HG03039 (cell line): ENCODE results near the gene CS.

ENCODE experiments used
- ATAC-seq: cut with Tn5 transposase; IDR thresholded peaks from one replicate; pipeline ENCODE4 v1.9.1; 2021; ENCODE audit warnings: mild to moderate bottlenecking, moderate library complexity; ENCODE audit not compliant: unreplicated experiment

Gene CS

DNA sequence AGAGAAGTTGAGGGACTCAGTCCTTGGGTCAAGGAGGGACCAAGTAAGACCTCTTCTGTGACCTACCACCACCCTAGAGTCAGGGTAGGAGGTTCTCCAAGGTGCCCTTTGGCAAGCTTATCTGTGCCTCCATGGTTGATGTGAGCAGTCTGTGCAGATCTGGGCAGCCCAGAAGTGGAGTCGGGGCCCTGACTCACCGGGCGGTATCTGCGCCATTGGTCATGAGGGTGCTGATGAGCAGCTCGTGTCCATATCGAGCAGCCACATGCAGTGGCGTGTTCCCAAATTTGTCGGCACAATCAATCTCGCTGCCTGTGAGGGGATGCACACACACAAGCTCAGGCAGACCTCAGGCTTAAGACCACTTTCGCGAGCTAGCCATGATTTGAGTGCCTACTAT, 47.0 kb downstream of the CS start:
- ATAC-seq: no peak

DNA sequence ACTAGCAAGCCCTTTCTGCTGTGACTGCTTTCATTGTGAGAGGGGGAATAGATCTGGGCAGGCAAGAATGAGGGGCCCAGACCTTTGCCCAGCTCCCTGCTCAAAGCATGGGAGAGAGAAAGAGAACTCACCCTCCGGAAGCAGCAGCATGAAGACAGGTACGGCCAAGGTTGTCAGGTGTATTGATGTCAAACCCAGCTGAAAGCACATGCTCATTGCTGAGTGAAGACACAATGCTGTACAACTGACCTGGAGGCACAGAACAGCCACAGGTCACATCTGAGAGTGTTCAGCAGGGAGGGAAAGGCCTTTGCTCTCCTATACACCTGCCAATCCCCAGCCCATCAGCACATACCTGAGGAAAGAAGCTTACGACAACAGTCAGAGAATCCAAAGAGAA, 47.5 kb downstream of the CS start:
- ATAC-seq: no peak

DNA sequence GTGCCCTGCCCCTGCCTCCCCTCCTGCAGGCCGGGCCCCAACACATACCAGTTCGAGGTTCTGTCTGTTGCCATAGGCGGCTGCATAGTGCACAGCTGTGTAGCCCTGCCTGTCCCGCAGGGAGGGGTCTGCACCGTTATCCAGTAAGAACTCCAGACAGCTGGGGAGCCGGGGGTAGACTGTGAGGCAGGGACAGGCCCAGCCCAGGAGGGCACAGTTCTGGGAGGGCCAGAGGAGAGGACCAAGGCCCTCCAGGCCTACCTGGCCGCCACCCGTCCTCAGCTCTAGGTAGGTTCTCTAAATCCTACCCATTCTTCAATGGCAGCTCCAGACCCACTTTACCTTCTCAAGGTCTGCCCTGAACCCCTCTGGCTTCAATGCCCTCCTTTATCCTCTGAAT, 51.4 kb downstream of the CS start:
- no peak for ATAC-seq

DNA sequence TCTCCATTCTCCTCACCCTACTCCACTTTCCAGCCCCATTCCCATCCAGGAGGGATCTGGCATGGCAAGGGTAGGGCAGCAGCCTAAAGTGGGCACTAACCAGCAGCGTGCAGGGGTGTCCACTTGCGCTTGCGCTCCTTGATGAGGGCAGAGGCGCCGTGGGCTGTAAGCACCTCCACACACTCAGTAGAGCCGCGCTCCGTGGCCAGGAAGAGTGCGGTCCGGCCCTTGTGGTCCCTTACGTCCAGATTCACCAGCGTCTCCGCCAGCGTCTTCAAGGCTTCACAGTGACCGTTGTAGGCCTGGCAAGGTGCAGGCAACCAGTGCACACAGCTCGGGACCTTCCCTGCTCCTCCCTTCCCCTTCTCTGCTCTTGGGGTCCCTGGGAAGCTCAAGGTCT, 52.2 kb downstream of the CS start:
- no peak for ATAC-seq

DNA sequence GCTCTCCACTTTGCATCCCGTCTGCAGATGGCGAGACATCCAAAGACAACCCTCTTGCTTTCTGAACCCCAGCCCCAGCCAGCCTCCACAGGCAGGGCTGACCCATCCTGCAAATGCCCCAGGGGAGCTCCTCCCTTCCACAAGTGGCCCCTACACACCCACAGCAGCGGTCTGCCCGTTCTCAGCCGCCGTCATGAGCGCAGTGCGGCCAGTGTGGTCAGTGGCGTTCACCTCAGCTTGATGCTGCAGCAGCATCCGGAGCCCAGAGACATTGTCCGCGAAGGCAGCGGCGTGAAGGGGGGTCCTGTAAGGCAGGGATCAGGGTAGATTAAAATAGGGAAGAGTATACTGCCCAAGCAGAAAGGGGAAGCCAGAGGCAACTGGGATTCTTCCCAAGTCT, 55.6 kb downstream of the CS start:
- no peak for ATAC-seq

DNA sequence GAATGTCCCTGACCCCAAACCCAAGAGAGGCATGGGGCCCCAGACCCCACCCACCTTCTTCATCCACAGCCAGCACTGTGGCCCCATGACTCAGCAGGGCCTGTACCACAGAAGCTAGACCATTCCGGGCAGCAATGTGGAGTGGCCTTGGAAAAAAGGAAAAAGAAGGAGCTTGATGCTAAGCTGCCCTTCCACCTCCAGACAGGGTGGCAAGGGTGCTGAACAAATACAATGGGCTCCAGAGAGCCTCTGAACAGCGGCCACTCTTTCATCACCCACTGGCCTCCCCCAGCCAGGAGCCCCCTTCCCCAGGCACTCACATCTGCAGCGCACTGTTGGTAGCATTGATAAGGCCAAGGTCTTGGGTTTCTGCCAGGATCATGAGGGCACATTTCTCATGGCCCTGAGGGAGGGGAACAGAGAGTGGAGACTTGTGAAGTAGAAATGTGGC, 56.4 kb downstream of the CS start:
- ATAC-seq: no peak

DNA sequence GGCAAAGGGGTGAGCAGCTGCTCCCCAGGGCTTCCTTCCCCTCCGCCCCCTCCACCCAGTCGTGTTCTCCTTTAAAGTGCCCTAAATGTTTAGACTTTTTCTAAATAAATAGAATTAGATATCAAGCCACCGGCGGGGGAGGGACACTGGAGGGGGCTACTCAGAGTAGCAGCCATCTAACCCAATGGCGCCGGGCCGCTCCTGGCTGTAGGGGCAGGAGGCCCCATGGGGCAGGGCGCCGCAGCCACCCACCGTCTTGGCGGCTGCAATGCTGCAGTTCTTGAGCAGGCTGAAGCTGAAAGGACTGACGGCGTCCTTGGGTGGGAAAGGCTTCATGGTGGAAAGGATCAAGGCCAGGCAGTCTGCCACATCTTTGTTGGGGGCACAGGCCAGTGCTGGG, 57.1 kb downstream of the CS start:
- no peak for ATAC-seq

DNA sequence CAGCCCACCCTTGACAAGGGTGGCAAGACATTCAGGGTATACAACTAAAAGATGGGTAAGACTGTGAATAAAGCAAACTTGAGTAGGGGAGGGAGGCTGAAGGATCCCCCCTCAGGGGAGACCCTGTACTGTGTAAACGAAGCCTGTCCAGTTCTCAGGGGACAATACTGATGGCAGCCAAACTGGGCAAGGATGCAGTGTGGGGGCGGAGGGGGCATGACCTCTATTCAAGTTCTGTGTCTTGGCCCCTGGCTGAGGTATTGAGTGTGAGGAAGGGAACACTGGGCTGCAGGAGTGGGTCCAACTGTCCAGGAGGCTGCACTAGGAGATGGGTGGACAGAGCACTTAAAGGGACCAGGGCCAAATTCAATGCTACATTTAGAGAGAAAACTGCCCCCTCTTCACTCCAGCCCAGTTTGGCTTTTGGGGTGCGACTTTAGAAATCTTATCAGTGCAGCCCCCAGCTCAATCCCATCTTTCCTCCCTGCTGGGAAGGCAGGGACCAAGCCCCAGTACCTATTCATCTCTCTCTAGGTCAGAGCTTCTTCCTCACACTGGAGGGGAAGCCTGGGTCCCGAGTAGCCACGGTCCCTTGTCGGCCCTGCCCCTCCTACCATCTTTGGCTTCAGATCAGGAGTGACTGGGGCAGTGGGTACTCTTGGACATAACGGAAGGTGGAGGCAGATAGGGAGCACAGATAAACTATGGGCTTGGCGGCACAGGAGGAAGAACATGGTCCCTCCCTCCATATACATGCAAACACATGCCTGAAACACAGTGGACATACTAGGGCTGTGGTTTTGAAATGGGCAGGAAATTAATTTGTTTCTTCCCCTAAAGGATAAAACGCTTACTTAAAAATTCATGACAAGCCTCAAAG, 58.5 kb downstream of the CS start:
- ATAC-seq: no peak

DNA sequence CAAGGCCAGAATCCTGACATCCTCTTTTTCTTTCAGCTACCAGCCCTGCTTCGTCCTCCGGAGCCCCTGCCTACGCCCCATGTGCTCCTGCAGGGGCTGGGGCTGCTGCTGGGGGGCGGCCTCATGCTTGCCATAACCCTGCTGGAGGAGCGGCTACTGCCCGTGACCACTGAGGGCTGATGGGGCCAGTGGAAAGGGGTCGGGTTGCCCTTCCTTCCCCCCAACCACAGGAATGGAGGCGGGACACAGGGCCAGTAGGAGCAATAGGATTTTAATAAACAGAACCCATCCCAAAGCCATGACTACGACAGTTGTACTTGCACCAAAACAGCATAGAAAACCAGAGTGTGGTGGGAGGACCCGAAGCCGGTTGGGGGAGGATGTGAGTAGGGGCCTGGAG, 62.6 kb downstream of the CS start:
- ATAC-seq: no peak

DNA sequence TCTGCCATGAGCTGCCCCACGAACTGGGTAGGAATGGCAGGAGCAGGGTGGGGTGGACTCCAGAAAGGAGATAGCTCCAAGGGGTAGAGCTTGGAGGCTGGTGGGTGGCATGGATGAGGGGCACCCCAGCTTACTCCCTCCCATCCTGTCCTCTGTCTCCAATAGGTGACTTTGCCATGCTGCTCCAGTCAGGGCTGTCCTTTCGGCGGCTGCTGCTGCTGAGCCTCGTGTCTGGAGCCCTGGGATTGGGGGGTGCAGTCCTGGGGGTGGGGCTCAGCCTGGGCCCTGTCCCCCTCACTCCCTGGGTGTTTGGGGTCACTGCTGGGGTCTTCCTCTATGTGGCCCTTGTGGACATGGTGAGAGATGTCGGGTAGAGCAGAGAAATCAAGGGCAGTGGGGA, 63.1 kb downstream of the CS start:
- no peak for ATAC-seq

DNA sequence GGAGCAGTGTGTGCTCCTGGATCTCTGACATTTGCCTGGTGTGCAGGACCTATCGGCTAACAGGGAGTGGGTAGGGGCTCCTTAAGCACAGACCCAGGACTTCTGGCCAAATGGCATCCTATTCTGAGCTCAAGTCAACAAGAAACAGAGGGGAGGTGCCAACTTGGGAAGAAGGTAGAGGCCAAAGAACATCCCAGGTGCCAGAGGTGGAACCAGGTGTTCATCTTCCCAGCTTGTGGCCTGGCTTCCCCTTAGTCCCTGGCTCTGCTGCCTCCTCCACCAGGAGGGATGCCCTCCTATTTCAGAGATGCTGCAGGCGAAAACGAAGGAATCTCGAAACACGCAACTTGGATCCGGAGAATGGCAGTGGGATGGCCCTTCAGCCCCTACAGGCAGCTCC, 64.0 kb downstream of the CS start:
- ATAC-seq: no peak

DNA sequence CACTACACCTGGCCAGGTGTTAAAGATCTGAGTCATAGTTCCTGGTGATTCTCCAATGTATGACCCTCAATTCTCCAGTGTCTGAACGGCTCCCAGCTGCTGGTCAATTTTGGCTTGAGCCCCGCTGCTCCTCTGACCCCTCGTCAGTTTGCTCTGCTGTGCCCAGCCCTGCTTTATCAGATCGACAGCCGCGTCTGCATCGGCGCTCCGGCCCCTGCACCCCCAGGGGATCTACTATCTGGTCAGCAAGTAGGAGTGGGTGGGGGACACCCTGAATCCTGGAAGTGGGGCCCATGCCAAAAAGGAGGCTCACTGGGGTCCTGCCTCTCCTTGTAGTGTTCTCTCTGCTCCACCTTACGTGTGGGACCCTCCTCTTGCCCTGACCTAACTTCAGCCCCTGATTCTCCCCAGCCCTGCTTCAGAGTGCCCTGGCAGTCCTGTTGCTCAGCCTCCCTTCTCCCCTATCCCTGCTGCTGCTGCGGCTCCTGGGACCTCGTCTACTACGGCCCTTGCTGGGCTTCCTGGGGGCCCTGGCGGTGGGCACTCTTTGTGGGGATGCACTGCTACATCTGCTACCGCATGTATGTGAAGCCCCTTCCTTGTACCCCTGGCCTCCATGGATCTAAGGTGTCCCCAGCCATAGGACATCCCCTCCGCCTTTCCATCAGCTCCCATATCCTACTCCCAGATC, 65.2 kb downstream of the CS start:
- ATAC-seq: no peak

DNA sequence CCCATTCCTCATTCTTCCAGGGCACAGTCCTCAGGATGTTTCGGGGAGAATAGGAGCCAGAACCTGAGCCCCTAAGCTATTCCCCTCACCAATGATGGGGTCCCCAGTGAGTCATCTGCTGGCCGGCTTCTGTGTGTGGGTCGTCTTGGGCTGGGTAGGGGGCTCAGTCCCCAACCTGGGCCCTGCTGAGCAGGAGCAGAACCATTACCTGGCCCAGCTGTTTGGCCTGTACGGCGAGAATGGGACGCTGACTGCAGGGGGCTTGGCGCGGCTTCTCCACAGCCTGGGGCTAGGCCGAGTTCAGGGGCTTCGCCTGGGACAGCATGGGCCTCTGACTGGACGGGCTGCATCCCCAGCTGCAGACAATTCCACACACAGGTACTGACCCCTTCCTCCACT, 68.9 kb downstream of the CS start:
- no peak for ATAC-seq

DNA sequence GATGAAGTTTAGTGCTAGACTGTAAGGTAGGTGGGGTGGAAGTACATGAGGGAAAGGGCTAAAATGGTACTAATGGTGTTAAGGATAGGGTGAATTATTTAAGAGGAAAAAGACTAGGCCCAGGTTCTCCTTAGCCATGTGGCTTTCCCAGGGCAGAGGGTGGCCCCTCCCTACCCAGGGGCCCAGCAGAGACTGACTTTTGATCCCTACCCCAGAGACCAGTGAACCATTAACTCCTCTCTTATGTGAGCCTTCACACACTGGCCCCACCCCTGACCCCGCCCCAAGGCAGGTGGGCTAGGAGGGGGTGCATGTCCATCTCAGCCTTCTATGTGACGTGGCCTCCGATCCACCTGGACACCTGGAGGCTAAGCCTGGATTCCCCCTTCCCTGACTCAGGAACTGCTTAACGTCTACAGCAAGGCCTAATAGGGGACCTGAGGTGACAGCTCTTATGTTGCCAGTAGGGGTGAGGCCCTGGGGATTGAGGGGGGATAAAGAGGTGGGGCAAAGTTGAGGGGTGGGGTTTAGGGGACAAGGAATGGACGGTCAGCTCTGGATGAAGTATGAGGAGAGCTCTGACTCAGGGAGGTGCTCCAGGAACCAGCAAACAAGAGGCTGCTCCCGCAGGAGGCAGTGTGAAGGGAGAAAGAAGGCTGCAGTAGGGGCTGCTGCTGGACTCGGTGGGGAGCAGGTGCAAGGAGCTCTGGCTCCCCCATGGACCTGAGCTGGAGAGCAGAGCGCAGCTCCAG, 69.5 kb downstream of the CS start:
- ATAC-seq: no peak

DNA sequence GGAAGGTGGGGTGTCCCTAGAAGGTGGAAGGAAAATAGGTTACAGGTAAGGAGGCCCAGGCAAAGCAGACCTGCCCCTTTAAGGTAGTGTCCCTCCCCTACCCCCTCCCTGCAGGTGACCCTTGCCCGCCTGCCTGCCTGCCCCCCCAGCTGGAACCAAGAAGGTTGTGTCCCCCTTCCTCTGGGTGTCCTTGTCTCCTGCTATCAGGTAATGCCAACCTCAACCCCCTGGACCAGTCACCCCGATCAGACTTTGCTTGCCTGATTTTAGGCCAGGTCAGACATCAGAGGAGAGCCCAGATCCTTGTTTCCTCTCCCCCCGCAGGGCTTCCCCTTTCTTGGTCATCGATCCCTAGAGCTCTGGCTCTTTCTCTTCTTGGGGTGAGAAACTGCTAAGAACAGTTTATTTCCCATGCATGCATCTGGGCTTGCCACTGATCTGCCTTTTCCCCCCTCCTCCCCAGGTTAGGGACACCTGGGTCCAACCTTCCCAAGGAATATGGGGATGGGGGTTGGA, 70.2 kb downstream of the CS start, which contains the start of gene SLC39A5:
SLC39A5 (plus strand) TSS at position 136 of the 516 bp plus-strand sequence. CDS start 1,224 bp downstream, outside the sequence.
- ATAC-seq: no peak

DNA sequence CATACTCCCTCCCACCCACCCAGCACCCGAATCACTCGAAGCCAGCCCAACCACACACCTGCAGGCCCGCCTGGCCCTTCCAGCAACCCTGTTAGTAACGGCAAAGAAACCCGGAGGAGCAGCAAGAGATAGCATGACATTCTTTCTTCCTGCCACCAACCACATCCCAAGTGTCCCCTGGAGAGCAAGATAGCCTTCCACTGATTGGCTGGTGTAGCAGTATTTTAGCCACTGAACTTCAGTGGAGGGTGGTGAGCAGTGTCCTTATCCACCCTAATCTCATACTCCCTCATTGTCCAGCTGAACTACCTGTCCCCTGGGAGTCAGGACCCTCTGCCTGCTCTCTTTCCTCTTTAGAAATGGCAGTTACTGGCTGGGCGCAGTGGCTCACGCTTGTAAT, 71.0 kb downstream of the CS start:
- no peak for ATAC-seq

DNA sequence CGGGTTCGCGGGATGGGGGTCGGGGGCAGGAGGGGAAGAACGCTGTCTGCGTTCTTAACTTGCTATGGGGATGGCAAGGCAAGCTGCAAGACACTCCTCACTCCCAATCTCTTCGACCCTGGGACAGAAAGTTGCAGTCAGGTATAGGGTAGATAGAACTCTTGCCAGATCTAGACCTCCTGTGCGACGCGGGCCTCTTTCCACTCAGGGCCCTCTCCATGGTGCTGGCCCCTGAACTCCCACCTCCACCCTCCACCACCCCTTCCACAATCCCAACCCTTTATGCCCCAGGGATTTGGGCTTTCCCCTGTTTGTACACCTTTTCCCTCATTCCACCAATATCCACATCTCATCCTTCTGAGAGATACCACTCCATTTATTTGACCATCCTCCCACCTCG, 75.2 kb downstream of the CS start:
- ATAC-seq: no peak

DNA sequence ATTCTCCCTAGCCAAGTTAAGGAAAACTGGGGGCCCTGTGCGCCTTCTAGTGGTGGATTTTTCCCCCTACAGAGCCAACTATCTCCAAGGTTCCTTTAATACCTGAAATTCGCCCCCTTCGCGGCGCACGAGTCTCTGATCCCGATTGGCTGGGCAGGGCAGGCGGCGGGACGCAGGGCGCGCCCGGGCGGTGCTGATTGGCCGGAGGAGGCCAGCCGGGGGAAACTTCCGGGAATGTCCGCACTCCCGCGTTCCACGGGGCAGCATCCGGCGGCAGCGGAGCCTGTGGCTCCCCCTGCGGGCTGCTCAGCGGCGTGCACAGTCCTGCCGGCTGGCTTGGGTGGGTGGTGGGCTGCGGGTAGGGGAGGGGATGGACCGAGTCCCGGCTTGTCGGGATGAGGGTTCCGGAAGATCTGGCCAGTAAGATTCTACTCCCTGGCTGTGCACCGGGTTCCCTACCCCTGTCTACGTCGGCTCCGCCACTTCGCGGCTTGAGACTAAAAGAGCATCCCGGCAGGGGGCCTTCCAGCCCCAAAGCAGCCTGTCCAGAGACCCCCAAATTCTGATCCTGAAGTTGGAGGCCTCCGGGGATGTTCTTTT, 75.9 kb downstream of the CS start, which contains the start of gene NABP2:
NABP2 (plus strand) TSS at position 241 of the 600 bp plus-strand sequence. CDS start 515 bp downstream, outside the sequence.
- peak; percentile 77 for ATAC-seq

DNA sequence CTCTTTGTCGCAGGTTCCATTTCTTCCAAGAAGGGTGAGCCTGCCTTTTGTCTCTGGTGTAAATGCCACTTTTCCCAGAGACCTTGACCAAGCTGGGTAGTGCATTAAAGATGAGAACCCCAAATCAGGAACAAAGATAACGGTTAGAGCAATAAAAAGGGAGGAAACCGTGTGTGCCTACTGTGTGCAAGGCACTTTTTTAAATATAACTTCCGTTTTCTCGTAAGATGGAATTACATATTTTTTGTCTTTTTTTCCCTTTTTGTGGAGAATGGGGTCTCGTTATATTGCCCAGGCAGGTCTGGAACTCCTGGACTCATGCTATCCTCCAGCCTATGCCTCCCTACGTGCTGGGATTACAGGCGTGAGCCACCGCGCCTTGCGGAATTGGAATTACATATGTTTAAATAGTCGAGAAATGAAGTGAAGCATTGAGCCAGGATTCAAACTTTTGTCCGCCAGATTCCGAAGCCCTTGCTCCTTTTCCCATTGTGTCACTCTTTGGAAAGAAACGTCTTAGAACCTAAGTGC, 76.5 kb downstream of the CS start:
- no peak for ATAC-seq

DNA sequence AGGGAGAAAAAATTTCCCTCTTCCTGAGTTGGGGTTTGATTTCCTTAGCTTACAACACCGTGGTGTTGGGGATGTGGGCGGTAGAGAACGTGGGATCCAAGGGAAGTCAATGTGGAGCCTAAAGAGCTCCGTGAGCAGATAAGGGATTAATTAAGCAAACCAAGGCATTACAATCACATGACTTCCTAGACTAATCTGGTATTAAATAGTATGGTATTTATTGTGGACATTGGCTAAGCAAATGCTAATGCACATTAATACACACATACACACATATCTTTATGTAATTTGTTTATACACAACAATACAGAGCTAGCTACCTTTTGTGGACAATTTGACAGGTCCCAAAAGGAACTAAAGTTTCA, 77.6 kb downstream of the CS start:
- ATAC-seq: no peak
